ENCODE measurements around the gene TNFRSF4. TPM values are rescaled to one million over a fixed set of nuclear protein-coding genes. Genes with fewer than 3 reads are reported as not detected.

TNFRSF4 gene
- total RNA-seq, 1 experiment from 2014 or later, result 0.62 TPM

- TF ChIP-seq TCF7L2 (IDR thresholded peaks at IDR 0.05; ENCODE audit: low read depth, low read length), result no peak
- no peak for TF ChIP-seq REST (IDR thresholded peaks at IDR 0.05; ENCODE audit: insufficient read depth in 1 of 2, low read depth in 2 of 2, low read length in 1 of 2)
- TF ChIP-seq SIN3A (IDR thresholded peaks at IDR 0.05; ENCODE audit: borderline replicate concordance, insufficient read depth, low read depth, low read length), result no peak
- no peak for TF ChIP-seq POLR2AphosphoS5 (IDR thresholded peaks at IDR 0.05; ENCODE audit: low read depth, low read length)
- no peak for TF ChIP-seq CTCF (IDR thresholded peaks at IDR 0.05)
- POLR2A ChIA-PET, result no interaction called here
- CTCF ChIA-PET, result no interaction called here
- no peak for DNase-seq (ENCODE audit: low read depth, low spot score)
- no peaks in the 10 kb centered on the region for H3K9me3 ChIP-seq (ENCODE audit: control insufficient read depth, insufficient read depth, low read depth, low read length)
- BruUV-seq (replicated peaks), result no TSS peak
- H3K4me3 ChIP-seq (ENCODE audit: low read depth in 2 of 2, low read length in 2 of 2), result no peak overlapping the region
- in situ Hi-C loops (cut with HindIII; ENCODE audit: low pct_unique_long_range_greater_than_20kb, low sequenced_read_pairs) (no loop called here), intact Hi-C loops (cut with micrococcal nuclease; ENCODE audit: unreplicated experiment) (no loop called here)
- H3K4me1 ChIP-seq (ENCODE audit: control insufficient read depth, insufficient read depth, low read length), result no peaks in the 10 kb centered on the region
- H3K27ac ChIP-seq (ENCODE audit: low read length), result no peak overlapping the region
- no peak for ATAC-seq
- H3K27me3 ChIP-seq (ENCODE audit: control insufficient read depth, insufficient read depth, low read length), result no peaks in the 10 kb centered on the region
- no peaks in the 10 kb centered on the region for H3K36me3 ChIP-seq (ENCODE audit: control insufficient read depth, insufficient read depth, low read length)
Observed at GRCh38 chr1:1164361-1164700, 49.6 kb downstream of the TNFRSF4 start.

- in situ Hi-C loops (cut with HindIII; ENCODE audit: low pct_unique_long_range_greater_than_20kb, low sequenced_read_pairs) (no loop called here), intact Hi-C loops (cut with micrococcal nuclease; ENCODE audit: unreplicated experiment) (no loop called here)
- DNase-seq (ENCODE audit: low read depth, low spot score), result no peak
- ChIA-PET CTCF (no interaction called here), POLR2A (no interaction called here)
- Histone ChIP-seq H3K4me3 (ENCODE audit: low read depth in 2 of 2, low read length in 2 of 2) (no peak overlapping the region), H3K27me3 (ENCODE audit: control insufficient read depth, insufficient read depth, low read length) (no peaks in the 10 kb centered on the region), H3K4me1 (ENCODE audit: control insufficient read depth, insufficient read depth, low read length) (peaks cover 2% of the 10 kb centered on the region; the same call in 1 of the 2 replicates), H3K36me3 (ENCODE audit: control insufficient read depth, insufficient read depth, low read length) (no peaks in the 10 kb centered on the region), H3K9me3 (ENCODE audit: control insufficient read depth, insufficient read depth, low read depth, low read length) (no peaks in the 10 kb centered on the region), H3K27ac (ENCODE audit: low read length) (no peak overlapping the region)
- no TSS peak for BruUV-seq (replicated peaks)
- no peak for ATAC-seq
- no peak for TF ChIP-seq REST (IDR thresholded peaks at IDR 0.05; ENCODE audit: insufficient read depth in 1 of 2, low read depth in 2 of 2, low read length in 1 of 2)
- no peak for TF ChIP-seq POLR2AphosphoS5 (IDR thresholded peaks at IDR 0.05; ENCODE audit: low read depth, low read length)
- no peak for TF ChIP-seq SIN3A (IDR thresholded peaks at IDR 0.05; ENCODE audit: borderline replicate concordance, insufficient read depth, low read depth, low read length)
- no peak for TF ChIP-seq CTCF (IDR thresholded peaks at IDR 0.05)
- no peak for TF ChIP-seq TCF7L2 (IDR thresholded peaks at IDR 0.05; ENCODE audit: low read depth, low read length)
Observed at GRCh38 chr1:1163538-1164070, 50.3 kb downstream of the TNFRSF4 start.

Measured in Panc1 (cell line).